ENCODE measurements around the gene EYS. TPM values are rescaled to one million over a fixed set of nuclear protein-coding genes. Genes with fewer than 3 reads are reported as not detected.

The EYS gene
- total and polyA plus RNA-seq, 2 of the 13 experiments (the other 11 are each of a cell fraction or from before 2014, with no cell fraction given), result 0.04 to 0.07 TPM

DNA sequence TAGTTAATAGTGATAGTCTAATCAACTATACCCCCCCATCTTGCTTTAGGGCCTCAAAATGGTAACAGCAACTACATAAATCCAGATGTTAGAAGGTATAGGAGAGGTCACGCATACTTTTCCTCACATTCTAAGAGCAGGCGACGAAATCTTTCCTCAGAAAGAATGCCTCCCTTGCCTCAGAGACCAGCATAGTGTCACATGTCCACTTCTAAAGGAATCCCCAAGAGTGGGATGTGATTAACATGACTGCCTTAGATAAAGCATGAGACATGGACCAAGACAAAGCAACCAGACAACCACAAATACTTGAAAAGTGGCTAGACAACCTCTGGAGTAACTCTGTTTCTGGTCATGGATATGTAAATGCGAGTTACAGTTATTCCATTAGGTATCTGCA lies 710.7 kb downstream of the EYS start:
- 11% methylated on average over 4 of the region's 4 CpGs for WGBS (ENCODE audit: low lambda C conversion rate)
- Histone ChIP-seq H4K20me1 (ENCODE audit: insufficient read depth, low read length) (no peaks in the 10 kb centered on the region), H3K79me2 (ENCODE audit: insufficient read depth, low read length) (no peaks in the 10 kb centered on the region), H3K9me3 (ENCODE audit: low read length) (no peaks in the 10 kb centered on the region), H3K4me1 (ENCODE audit: insufficient read depth, low read length) (no peaks in the 10 kb centered on the region), H3K36me3 (replicated peaks in 1 of 2; ENCODE audit: control insufficient read depth in 1 of 2, insufficient read depth in 2 of 2, low read length in 2 of 2) (no peaks in the 10 kb centered on the region), H2AFZ (ENCODE audit: low read length) (no peak overlapping the region), H3K4me2 (ENCODE audit: low read depth, low read length) (no peak overlapping the region), H3K27me3 (ENCODE audit: control insufficient read depth in 1 of 2, insufficient read depth in 2 of 2, low read length in 2 of 2) (no peaks in the 10 kb centered on the region), H3K4me3 (replicated peaks in 1 of 3; ENCODE audit: insufficient read depth in 1 of 3, low read depth in 2 of 3, low read length in 3 of 3) (no peak overlapping the region), H3K9ac (ENCODE audit: insufficient read depth, low read depth, low read length) (no peak overlapping the region), H3K27ac (ENCODE audit: extremely low read length, insufficient read depth, low read length) (no peak overlapping the region)
- in situ Hi-C loops (cut with HindIII; ENCODE audit: extremely low pct_ligation_motif_present, low pct_unique_long_range_greater_than_20kb), result no loop called here
- FAIRE-seq, result no peak
- no peak for TF ChIP-seq ZNF513 (CRISPR knock-in tag; conservative IDR thresholded peaks at IDR 0.05)
- TF ChIP-seq, protein P1, sequence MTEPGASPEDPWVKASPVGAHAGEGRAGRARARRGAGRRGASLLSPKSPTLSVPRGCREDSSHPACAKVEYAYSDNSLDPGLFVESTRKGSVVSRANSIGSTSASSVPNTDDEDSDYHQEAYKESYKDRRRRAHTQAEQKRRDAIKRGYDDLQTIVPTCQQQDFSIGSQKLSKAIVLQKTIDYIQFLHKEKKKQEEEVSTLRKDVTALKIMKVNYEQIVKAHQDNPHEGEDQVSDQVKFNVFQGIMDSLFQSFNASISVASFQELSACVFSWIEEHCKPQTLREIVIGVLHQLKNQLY (CRISPR knock-in tag; IDR thresholded peaks at IDR 0.05), result no peak
- TF ChIP-seq ZNF44 (CRISPR knock-in tag; IDR thresholded peaks at IDR 0.05), result no peak
- no peak for TF ChIP-seq ZFP37 (CRISPR knock-in tag; IDR thresholded peaks at IDR 0.05; ENCODE audit: borderline replicate concordance)
- no peak for TF ChIP-seq ZNF510 (CRISPR knock-in tag; IDR thresholded peaks at IDR 0.05; ENCODE audit: low read depth)
- TF ChIP-seq, protein P2, sequence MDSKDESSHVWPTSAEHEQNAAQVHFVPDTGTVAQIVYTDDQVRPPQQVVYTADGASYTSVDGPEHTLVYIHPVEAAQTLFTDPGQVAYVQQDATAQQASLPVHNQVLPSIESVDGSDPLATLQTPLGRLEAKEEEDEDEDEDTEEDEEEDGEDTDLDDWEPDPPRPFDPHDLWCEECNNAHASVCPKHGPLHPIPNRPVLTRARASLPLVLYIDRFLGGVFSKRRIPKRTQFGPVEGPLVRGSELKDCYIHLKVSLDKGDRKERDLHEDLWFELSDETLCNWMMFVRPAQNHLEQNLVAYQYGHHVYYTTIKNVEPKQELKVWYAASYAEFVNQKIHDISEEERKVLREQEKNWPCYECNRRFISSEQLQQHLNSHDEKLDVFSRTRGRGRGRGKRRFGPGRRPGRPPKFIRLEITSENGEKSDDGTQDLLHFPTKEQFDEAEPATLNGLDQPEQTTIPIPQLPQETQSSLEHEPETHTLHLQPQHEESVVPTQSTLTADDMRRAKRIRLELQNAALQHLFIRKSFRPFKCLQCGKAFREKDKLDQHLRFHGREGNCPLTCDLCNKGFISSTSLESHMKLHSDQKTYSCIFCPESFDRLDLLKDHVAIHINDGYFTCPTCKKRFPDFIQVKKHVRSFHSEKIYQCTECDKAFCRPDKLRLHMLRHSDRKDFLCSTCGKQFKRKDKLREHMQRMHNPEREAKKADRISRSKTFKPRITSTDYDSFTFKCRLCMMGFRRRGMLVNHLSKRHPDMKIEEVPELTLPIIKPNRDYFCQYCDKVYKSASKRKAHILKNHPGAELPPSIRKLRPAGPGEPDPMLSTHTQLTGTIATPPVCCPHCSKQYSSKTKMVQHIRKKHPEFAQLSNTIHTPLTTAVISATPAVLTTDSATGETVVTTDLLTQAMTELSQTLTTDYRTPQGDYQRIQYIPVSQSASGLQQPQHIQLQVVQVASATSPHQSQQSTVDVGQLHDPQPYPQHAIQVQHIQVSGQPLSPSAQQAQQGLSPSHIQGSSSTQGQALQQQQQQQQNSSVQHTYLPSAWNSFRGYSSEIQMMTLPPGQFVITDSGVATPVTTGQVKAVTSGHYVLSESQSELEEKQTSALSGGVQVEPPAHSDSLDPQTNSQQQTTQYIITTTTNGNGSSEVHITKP (CRISPR knock-in tag; IDR thresholded peaks at IDR 0.05; ENCODE audit: low read depth), result no peak
- no peak for TF ChIP-seq HES4 (CRISPR knock-in tag; IDR thresholded peaks at IDR 0.05; ENCODE audit: borderline replicate concordance)
- ChIA-PET CTCF (ENCODE audit: low intra/inter-chr PET ratio, low total read pairs) (no interaction called here), POLR2A (no interaction called here)
- intact Hi-C loops (cut with micrococcal nuclease; ENCODE audit: unreplicated experiment), result no loop called here
- no TSS peak for BruUV-seq (replicated peaks)
- DNase-seq (ENCODE audit: low spot score), result no peak
- no peak for ATAC-seq

Data from HepG2 (cell line).